ENCODE measurements around the gene RAVER1. TPM values are rescaled to one million over a fixed set of nuclear protein-coding genes. Genes with fewer than 3 reads are reported as not detected.

Gene RAVER1
- total and polyA plus RNA-seq, 2 of the 8 experiments (the other 6 are each of a cell fraction or from before 2014, with no cell fraction given), result 5.7 to 70.5 TPM

GRCh38 chr19:10356431-10356830 lies 23.1 kb upstream of the RAVER1 start:
- no peaks in the 10 kb centered on the region for H3K27me3 ChIP-seq (replicated peaks in 1 of 4; ENCODE audit: control insufficient read depth in 3 of 4, extremely low read depth in 1 of 4, insufficient read depth in 3 of 4, low read length in 3 of 4)
- H3K9ac ChIP-seq (replicated peaks in 1 of 4; ENCODE audit: extremely low read depth in 1 of 4, low read depth in 3 of 4, low read length in 3 of 4), result no peak overlapping the region
- peaks cover 18% of the 10 kb centered on the region for H3K23me2 ChIP-seq (ENCODE audit: low read depth, low read length)
- H4K5ac ChIP-seq (ENCODE audit: insufficient read length, low read depth, low read length), result no peak overlapping the region
- no peak overlapping the region for H3K18ac ChIP-seq (ENCODE audit: extremely low read depth, low read length)
- no peak overlapping the region for H2BK20ac ChIP-seq (ENCODE audit: low read length)
- no peak overlapping the region for H2BK12ac ChIP-seq (ENCODE audit: low read depth, low read length)
- POLR2A ChIA-PET (ENCODE audit: partially characterized antibody), result interaction anchor here (0.9 kb wide), 1 partner anchor 12 kb away, joined by 3 read pairs; no protein-coding TSS in a partner anchor
- H3K23ac ChIP-seq (ENCODE audit: insufficient read length), result no peak overlapping the region
- no peak overlapping the region for H2AK5ac ChIP-seq (ENCODE audit: low read depth, low read length)
- no peak overlapping the region for H3K56ac ChIP-seq (replicated peaks; ENCODE audit: insufficient read length, low read depth, low read length)
- no peak overlapping the region for H4K91ac ChIP-seq (replicated peaks; ENCODE audit: insufficient read length, low read length)
- no peak overlapping the region for H2BK120ac ChIP-seq (replicated peaks; ENCODE audit: low read depth, low read length)
- no peaks in the 10 kb centered on the region for H3K79me2 ChIP-seq (ENCODE audit: control insufficient read depth in 1 of 2, insufficient read depth in 2 of 2, low read length in 2 of 2)
- peaks cover 0 to 11% (median 8%) of the 10 kb centered on the region in 4 experiments; a peak in 5 of 7 replicates for H3K4me1 ChIP-seq (replicated peaks in 1 of 4; ENCODE audit: control insufficient read depth in 3 of 4, insufficient read depth in 4 of 4, low read length in 3 of 4)
- WGBS, 2 experiments (ENCODE audit: extremely low coverage in 1 of 2, insufficient coverage in 1 of 2, insufficient read length in 1 of 2, insufficient replicate concordance in 2 of 2, low coverage in 1 of 2, low lambda C conversion rate in 2 of 2, missing lambda C conversion rate in 1 of 2), result 97% methylated on average over 12 of the region's 12 CpGs; no CpG with 5 or more reads in 1 of the 2 experiments
- DNase-seq (ENCODE audit: low read depth in 1 of 2, low spot score in 2 of 2), result no peak
- H3K4ac ChIP-seq (replicated peaks; ENCODE audit: insufficient read length, low read depth, low read length), result no peak overlapping the region
- no peak overlapping the region for H4K8ac ChIP-seq (ENCODE audit: extremely low read depth, insufficient read depth, low read length)
- H4K20me1 ChIP-seq (replicated peaks in 1 of 2; ENCODE audit: control insufficient read depth in 1 of 2, insufficient read depth in 2 of 2, low read length in 2 of 2), result peaks cover 0 to 1% of the 10 kb centered on the region in 2 experiments
- no peaks in the 10 kb centered on the region for H3K79me1 ChIP-seq (ENCODE audit: low read depth, low read length)
- no peak for FAIRE-seq
- H3K4me2 ChIP-seq (ENCODE audit: insufficient read depth in 1 of 2, low read depth in 2 of 2, low read length in 2 of 2), result no peak overlapping the region
- peaks cover 0 to 6% (median 0%) of the 10 kb centered on the region in 4 experiments; a peak in 2 of 8 replicates for H3K36me3 ChIP-seq (ENCODE audit: control insufficient read depth in 2 of 4, insufficient read depth in 4 of 4, low read length in 3 of 4)
- no peak overlapping the region for H3K4me3 ChIP-seq (ENCODE audit: extremely low read depth in 1 of 4, insufficient read depth in 2 of 4, low read depth in 3 of 4, low read length in 4 of 4)
- CTCF ChIA-PET (ENCODE audit: partially characterized antibody), result interaction anchor here (0.8 to 1.6 kb wide), 4 partner anchors 32 to 356 kb away, joined by 3 to 5 read pairs (median 4); no protein-coding TSS in a partner anchor
- H3K14ac ChIP-seq (ENCODE audit: insufficient read length), result no peak overlapping the region
- no peak overlapping the region for H3K27ac ChIP-seq (ENCODE audit: low read depth, low read length)
- H2BK15ac ChIP-seq (ENCODE audit: low read length), result no peak overlapping the region
- no peak overlapping the region for H2AFZ ChIP-seq (ENCODE audit: low read length)
- no peaks in the 10 kb centered on the region for H3K9me3 ChIP-seq (ENCODE audit: insufficient read depth in 2 of 2, low read depth in 1 of 2, low read length in 1 of 2)
- H2BK5ac ChIP-seq (ENCODE audit: low read depth, low read length), result no peak overlapping the region
- no peak for TF ChIP-seq RBBP5 (IDR thresholded peaks at IDR 0.05; ENCODE audit: borderline replicate concordance, low read depth, low read length)
- no peak for TF ChIP-seq TBP (IDR thresholded peaks at IDR 0.05; ENCODE audit: low read depth, low read length)
- no peak for TF ChIP-seq CTBP2 (IDR thresholded peaks at IDR 0.05; ENCODE audit: borderline replicate concordance, insufficient read depth, insufficient read length, low read length)
- no peak for TF ChIP-seq GTF2F1 (IDR thresholded peaks at IDR 0.05; ENCODE audit: borderline replicate concordance, low read depth, low read length)
- TF ChIP-seq RNF2 (IDR thresholded peaks at IDR 0.05; ENCODE audit: borderline replicate concordance, low read depth, low read length, missing control alignments, poor library complexity, severe bottlenecking), result no peak
- TF ChIP-seq MAFK (IDR thresholded peaks at IDR 0.05; ENCODE audit: low read depth, low read length), result no peak
- TF ChIP-seq JUND (IDR thresholded peaks at IDR 0.05; ENCODE audit: low read length), result no peak
- no peak for TF ChIP-seq BACH1 (IDR thresholded peaks at IDR 0.05; ENCODE audit: low read length)
- TF ChIP-seq EGR1 (IDR thresholded peaks at IDR 0.05; ENCODE audit: borderline replicate concordance, low read depth, low read length), result no peak

Measured in H1 (cell line).